CD4-positive, alpha-beta T cell treated with Interleukin-15 for 4 hours (primary cell): ENCODE measurements around the gene TFDP3.

Experiments used
- DNase-seq: peaks from one replicate; pipeline ENCODE4 v3.0.0-alpha.2; 2020; ENCODE audit warnings: low spot score

Gene TFDP3

GRCh38 chrX:133185938-133186337 lies 32.2 kb downstream of the TFDP3 start:
- DNase-seq: no peak

DNA sequence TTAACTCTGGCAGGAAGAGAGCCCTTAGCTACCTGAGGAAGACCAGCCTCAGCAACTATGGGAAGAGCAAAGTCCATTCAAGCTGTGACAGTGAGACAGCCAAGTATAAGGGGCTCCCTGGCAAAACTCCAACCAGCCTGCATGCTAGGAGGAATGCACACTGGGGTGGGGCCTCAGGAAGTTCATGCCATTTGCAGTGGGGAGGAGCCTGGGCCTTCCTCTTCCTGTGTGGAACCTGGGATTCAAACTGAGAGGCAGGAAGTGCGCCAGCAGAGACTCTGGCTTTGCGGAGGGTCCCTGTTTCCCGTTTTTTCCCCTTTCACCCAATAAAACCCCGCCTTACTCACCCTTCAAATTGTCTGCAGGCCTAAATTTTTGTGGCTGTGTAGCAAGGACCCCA lies 33.0 kb downstream of the TFDP3 start:
- DNase-seq: no peak

GRCh38 chrX:133183806-133184205 lies 34.3 kb downstream of the TFDP3 start:
- DNase-seq: no peak

GRCh38 chrX:133179500-133179899 lies 38.7 kb downstream of the TFDP3 start:
- no peak for DNase-seq

- no peak for DNase-seq
These were observed 41.0 kb downstream of the TFDP3 start for GRCh38 chrX:133177202-133177601.

DNA sequence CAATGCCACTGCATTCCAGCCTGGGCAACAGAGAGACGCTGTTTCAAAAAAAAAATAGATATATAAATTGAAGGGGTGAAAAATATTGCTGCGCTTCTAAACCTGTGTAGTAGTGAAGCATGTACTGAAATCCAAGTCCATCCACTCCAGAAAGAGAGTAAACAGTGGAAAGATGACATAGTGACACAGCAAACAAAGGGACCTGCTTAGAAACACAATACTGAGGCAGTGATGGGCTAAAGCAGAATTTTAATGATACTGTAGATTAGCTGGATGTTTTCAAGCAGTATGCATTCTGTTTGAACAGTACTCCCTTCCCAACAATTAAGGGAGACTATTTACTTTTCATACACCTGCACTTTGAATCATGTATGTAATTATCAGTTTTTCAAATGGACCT lies 42.5 kb downstream of the TFDP3 start:
- no peak for DNase-seq

GRCh38 chrX:133175162-133175561 lies 43.0 kb downstream of the TFDP3 start:
- DNase-seq: no peak

GRCh38 chrX:133171962-133172708 lies 46.0 kb downstream of the TFDP3 start:
- no peak for DNase-seq
